HEK293 (cell line): ENCODE data around the gene ACOT12.

Source experiments
- CTCF ChIP-seq: fragments of 450-650 bp; formaldehyde crosslinking; IDR thresholded peaks from 2 replicates; pipeline ENCODE4 v1.5.1; 2016; ENCODE audit warnings: missing biosample characterization, missing genetic modification characterization
- ZNF138 ChIP-seq: fragments of 450-650 bp; formaldehyde crosslinking; IDR thresholded peaks from 2 replicates; pipeline ENCODE4 v1.5.1; 2016; ENCODE audit warnings: missing biosample characterization, missing genetic modification characterization, borderline replicate concordance
- ZNF623 ChIP-seq: fragments of 450-650 bp; formaldehyde crosslinking; IDR thresholded peaks from 2 replicates; pipeline ENCODE4 v1.5.1; 2016; ENCODE audit warnings: missing biosample characterization, missing genetic modification characterization
- ZNF626 ChIP-seq: fragments of 450-650 bp; sonication (Bioruptor Pico); formaldehyde crosslinking; IDR thresholded peaks from 2 replicates; pipeline ENCODE4 v1.5.1; 2018; ENCODE audit warnings: missing biosample characterization, missing genetic modification characterization, inconsistent platforms
- ZSCAN23 ChIP-seq: fragments of 450-650 bp; formaldehyde crosslinking; IDR thresholded peaks from 2 replicates; pipeline ENCODE4 v1.5.1; 2016; ENCODE audit warnings: missing biosample characterization, missing genetic modification characterization

DNA sequence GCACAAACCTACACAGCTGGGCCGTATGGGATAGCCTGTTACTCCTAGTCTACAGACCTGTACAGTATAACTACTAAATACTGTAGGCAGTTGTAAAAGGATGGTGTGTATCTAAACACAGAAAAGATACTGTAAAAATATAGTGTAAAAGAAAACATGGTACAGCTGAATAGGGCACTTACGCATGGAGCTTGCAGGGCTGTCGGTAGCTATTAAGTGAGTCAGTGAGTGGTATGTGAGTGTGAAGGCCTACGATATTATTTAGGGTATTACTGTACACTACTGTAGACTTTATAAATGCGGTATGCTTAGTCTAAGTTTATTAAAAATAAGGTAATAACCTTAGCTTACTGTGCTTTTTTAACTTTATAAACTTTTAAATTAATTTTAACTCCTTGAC is 91.3 kb downstream of the ACOT12 start:
- TF ChIP-seq ZNF623 (tag by site-specific recombination) (no peak), CTCF (tag by site-specific recombination) (no peak), ZNF626 (tag by site-specific recombination) (no peak), ZSCAN23 (tag by site-specific recombination) (no peak), ZNF138 (tag by site-specific recombination) (no peak)
